ENCODE data around the gene RASSF8.

DNA sequence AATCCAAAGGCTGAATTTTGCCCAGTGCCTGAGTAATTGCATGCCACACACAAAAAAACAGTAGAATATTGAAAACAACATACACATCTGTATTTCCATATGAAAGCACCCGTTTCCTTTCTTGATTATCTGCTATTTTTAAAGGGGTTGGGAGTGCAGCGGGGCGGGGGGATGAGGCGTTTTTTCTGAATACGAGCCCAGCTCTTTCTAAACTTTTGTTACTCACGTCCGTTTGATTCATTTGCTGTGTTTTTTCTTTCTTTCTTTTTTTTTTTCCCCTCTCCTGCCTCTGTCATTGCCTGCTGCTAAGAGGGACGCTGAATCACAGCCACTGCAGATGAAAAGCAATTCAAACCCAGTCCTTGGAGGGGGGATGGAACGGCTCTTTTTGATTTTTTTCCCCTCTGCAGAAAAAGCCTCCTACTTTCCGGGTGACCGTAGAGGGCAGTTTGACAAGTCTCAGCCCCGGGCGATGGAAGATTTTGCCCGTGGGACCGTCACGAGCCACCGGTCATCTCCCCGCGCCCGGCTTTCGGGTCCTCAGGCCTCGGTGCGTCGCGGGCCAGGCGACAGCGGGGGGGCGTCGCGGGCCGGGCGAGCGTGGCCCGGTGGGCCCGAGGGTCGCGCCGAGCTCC lies 572 bp upstream of the RASSF8 start:
- TF ChIP-seq, protein P1, sequence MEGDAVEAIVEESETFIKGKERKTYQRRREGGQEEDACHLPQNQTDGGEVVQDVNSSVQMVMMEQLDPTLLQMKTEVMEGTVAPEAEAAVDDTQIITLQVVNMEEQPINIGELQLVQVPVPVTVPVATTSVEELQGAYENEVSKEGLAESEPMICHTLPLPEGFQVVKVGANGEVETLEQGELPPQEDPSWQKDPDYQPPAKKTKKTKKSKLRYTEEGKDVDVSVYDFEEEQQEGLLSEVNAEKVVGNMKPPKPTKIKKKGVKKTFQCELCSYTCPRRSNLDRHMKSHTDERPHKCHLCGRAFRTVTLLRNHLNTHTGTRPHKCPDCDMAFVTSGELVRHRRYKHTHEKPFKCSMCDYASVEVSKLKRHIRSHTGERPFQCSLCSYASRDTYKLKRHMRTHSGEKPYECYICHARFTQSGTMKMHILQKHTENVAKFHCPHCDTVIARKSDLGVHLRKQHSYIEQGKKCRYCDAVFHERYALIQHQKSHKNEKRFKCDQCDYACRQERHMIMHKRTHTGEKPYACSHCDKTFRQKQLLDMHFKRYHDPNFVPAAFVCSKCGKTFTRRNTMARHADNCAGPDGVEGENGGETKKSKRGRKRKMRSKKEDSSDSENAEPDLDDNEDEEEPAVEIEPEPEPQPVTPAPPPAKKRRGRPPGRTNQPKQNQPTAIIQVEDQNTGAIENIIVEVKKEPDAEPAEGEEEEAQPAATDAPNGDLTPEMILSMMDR (IDR thresholded peaks at IDR 0.05; ENCODE audit: low read depth, low read length) = no peak
- TF ChIP-seq POLR2A (IDR thresholded peaks at IDR 0.05; ENCODE audit: extremely low read depth, insufficient read length) = no peak
